Uterus (tissue), 2 donors: ENCODE data around the gene SLC4A5.

ENCODE experiments used
- CTCF ChIP-seq, 4 experiments: fragments of 200-600 bp in 2 of 4; fragments of 450-650 bp in 2 of 4; sonication (generic) in 2 of 4; IDR thresholded peaks; one replicate each; pipeline ENCODE4 v1.5.1; 2016 to 2019; ENCODE audit warnings: antibody characterized with exemption in 4 of 4, mild to moderate bottlenecking in 2 of 4, moderate library complexity in 1 of 4
- POLR2A ChIP-seq, 2 donors: fragments of 450-650 bp; IDR thresholded peaks; one replicate each; pipeline ENCODE4 v1.6.1; 2016; ENCODE audit warnings: antibody characterized with exemption in 2 of 2, mild to moderate bottlenecking in 1 of 2, moderate library complexity in 1 of 2

GRCh38 chr2:74384051-74384450 is 40.8 kb upstream of the SLC4A5 start:
- TF ChIP-seq CTCF (IDR thresholded peaks at IDR 0.05): no peak
- TF ChIP-seq POLR2A (IDR thresholded peaks at IDR 0.05): no peak
